Measurements from ENCODE around the gene PFDN1.

GRCh38 chr5:140266471-140267200, 36.3 kb downstream of the PFDN1 start:
- no peak for TF ChIP-seq CTCF (IDR thresholded peaks at IDR 0.05)
- no peak for TF ChIP-seq POLR2A (IDR thresholded peaks at IDR 0.05)

Data from uterus (tissue), 2 donors.